ENCODE results near the gene MAML2.
"Not testable (repeated sequence)": the region's sequence is repeated elsewhere in the genome, so short reads cannot be mapped to it uniquely, and the experiment has no call there.

The MAML2 gene

DNA sequence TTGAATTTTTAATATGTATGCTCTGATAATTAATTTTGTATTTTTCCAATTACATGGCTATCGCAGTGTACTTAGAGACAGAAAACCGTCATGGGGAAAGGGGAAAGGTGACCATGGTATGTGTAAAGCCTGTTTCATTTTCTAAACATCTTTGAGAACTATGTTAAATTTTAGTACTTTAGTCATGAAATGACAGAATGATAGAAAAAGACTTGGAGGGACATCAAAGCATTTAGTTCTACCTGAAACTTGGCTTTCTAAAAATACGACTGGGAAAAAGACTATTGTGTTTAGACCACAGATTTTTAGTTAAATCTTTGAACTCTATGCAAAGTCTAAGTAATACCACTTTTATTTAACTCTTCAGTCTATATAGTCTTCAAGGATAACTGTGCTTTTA is 54.1 kb downstream of the MAML2 start:
- DNase-seq = no peak

DNA sequence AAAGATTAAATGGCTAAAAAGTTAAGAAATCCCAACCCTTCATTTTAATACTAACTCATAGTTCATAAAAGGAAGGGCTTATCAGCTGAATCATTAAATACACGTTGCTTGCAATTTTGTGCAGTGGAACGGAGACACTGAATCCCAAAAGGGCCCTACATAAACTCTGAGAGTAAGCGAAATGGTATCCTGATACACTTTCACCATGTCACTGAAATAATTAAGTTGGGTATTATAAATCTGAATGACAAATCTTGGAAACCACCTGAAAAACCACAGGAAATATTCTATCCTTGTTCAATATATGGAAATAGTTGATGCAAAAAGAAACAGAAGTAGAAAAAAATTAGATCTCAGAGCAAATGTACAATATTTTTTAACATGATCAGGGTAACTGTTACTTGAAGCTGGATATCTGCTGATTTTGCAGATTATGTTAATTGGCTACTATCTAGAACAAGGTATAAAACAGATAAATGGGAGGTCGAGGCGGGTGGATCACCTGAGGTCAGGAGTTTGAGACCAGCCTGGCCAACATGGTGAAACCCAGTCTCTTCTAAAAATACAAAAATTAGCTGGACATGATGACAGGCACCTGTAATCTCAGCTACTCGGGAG is 55.1 kb downstream of the MAML2 start:
- no peak for DNase-seq

DNA sequence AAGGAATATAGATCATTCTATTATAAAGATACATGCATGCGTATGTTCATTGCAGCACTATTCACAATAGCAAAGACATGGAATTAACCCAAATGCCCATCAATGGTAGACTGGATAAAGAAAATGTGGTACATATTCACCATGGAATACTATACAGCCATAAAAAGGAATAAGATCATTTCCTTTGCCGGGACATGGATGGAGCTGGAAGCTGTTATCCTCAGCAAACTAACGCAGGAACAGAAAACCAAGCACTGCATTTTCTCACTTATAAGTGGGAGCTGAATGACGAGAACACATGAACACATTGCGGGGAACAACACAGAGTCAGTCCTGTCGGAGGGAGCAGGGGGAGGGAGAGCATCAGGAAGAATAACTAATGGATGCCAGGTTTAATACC is 57.0 kb downstream of the MAML2 start:
- DNase-seq = not testable (repeated sequence)

DNA sequence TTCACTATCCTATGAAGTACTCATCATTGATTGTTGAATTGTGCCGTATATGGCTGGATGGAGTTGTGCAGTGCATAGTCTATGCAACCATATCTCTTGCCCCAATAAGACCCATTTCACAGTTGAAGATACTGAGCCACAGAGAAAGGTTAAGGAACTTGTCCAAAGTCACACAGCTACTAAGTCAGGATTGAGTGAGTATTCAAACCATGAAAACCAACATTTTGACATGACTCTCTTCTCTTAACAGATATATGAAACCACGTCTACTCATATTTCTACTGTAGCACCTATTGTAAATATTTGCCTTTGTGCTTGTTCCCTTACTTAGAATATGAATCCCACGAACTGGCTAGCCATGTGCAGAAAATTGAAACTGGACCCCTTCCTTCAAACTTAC is 58.1 kb downstream of the MAML2 start:
- no peak for DNase-seq

DNA sequence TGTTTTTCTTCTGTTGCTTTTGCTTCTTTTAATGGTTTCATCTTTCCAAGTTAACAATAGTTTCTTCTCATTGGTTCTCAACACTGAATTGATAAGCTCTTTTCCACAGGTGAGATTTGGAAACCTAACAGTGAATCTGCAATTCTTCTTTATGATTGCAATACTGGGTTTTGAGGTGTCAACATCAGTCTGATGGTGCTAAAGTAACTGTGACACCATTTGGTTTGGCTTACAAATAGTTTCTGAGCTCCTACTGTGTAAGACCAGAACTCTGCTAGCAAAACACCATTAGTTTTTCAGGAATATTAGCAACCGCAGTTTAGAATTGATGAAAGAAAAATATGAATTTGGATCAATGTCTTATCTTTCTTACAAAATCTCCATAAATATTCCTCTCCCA is 58.6 kb downstream of the MAML2 start:
- DNase-seq = no peak

DNA sequence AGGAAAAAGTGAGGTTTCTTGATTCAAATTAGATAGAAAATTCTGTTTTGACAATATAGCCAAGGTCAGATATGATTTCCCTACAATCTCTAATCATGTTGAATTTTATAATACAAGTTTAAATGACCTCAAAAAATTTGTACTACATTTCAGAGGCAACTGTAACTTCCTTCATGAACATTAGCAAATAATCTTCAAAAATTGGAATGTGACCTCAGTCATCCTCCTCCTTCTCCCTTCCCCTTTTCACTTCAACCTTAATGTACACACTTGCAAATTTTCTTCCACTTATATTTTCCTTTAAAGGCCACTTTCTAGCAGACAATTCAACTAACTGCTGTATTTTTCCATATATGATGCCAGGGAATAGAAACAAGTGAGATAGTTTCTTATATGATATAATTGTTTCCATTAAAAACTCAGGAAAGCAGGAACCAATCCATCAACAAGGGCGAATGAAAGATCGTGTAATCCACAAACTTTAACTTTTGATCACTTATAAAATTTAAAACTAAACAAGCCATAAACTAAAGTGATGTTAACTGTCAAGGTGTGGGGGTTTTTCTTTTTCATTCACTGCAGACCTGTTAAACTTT is 60.3 kb downstream of the MAML2 start:
- DNase-seq = no peak

DNA sequence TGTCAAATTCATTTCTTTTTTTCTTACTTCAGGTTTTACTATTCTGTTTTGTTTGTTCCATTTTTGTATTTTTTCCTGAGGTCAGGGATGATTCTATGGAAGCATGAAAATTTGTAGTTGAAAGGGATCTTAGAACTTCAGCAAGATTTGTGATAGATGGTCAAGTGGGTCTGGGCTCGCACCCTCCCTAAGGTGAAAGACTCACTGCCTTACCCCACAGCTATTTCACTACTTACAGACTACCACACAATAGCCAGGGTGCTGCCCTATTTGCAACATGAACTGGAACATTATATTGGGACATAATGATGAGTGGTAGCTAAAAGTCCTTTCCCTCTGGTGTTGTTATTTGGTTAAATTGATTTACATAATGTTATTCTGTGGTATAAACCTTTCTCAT is 62.6 kb downstream of the MAML2 start:
- DNase-seq = no peak

DNA sequence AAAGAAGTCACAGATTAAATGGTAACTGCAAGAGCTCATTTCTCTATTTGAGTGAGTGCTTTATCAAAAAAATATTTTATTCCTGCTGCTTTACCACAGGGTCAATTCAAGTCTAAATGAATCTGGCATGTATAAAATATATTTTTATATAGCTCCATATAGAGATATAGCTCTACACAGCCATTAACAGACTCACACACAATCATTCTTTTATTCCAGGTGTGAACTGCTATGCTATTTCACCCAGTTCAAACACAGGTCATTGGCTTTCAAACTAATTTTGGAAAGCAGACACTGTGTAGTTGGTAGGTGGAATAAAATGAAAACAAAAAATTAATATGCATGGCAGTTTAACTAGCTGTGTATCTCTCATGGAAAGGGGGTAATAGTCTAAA is 63.1 kb downstream of the MAML2 start:
- no peak for DNase-seq

DNA sequence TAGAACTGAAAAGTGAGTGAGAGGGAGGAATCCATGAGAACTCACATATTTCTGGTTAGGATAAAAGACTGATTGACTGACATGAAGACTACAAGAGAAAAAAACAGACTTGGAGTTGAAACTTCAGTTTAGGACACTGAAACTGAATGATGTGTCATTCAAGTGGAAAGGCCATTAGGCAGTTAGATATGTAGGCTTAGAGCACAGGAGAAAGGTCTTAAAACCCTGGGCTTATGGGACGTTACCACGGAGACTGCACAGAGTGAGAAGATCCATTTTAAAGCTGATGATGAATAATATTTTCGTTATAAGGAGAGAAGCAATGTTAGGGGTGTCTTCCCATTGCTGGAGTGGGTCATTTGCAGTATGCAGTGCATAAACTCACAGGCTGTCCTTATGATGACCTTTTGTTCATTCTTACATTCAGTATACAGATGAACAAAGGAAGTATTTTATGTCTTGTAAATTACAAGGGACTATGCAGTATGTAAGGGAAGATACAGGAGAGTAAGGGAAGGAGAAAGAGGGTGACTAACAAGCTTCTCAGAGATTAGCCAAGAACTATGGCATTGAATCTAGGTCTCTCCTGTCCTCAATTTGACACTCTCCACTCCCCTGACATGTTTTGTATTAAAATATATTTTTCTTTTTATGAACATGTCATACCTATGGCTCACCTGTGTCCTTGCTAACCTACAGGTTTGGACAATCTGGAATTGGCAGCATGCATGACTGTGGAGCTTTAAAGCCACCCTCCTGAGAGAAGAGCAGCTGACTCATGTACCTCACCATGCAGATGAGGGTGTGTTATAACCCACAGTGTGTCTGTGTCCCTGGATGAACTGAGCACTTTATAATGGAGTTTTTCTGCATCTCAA is 63.7 kb downstream of the MAML2 start:
- no peak for DNase-seq

DNA sequence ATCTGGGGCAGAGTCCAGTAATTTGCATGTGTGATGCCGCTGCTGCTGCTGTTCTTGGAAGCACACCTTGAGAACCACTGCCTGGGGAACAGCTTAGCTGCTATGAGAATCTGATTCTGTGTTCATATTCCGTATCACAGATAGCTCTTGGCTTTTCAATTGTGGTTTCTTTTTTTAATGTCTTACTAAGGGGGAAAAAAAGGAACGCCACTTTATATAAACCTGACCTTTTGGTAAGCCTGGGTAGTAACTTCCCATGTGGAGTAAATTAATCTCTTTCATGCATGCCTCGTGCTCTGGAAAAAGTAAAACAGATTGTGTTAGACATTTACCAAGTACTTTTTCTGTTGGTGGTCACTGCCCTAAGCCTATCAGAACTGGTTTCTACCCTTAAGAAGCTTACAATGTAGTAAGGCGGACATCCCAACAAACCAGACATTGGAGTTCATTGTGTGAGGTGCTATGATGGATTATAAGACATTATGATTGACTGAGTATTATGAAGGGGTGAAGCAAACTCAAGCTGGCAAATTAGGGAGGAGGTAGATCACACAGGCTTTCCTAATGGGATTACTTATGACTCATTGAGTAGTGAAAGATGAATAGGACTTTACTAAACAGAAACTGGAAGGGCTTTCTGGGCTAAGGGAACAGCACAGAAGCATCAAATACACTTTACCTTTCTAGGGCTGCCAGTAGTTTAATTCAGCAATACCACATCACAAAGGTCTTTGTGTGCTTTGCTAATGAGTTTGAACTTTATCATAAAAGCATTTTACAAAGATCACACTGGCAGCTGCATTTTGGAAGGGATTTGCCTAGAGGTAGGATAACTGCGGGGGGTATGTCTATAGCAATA is 64.7 kb downstream of the MAML2 start:
- DNase-seq = no peak

DNA sequence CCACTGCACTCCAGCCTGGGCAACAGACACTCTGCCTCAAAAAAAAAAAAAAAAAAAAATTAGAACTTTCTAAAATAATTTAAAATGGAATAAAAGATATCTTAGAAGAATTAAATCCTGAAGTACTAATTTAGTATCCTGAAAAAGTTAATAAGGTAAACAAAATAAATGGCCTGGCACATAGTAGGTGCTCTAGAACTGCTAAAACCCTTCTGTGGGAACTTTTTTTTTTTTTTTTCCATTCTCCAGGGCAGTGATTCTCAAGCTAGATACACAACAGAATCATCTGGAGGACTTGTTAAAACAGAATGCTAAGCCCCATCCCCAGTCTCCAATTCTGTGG is 65.3 kb downstream of the MAML2 start:
- no peak for DNase-seq

DNA sequence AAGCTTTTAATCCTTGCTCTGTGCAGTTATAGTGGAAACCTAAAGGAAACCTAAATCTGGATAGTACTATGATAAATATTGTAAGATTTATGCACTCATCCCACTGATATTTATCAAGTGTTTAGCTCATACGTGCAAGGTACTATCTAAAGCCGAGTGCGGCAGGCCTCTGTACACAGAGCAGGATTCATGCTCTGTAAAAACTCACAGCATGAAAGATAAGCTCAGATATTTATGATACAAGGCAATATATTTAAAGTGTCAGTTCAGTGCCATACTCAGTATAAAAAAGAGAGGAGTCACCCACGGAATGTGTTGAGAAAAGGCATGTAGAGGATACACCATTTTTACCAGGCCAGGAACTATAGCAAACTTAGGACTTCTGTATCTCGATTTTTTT is 66.2 kb downstream of the MAML2 start:
- no peak for DNase-seq

DNA sequence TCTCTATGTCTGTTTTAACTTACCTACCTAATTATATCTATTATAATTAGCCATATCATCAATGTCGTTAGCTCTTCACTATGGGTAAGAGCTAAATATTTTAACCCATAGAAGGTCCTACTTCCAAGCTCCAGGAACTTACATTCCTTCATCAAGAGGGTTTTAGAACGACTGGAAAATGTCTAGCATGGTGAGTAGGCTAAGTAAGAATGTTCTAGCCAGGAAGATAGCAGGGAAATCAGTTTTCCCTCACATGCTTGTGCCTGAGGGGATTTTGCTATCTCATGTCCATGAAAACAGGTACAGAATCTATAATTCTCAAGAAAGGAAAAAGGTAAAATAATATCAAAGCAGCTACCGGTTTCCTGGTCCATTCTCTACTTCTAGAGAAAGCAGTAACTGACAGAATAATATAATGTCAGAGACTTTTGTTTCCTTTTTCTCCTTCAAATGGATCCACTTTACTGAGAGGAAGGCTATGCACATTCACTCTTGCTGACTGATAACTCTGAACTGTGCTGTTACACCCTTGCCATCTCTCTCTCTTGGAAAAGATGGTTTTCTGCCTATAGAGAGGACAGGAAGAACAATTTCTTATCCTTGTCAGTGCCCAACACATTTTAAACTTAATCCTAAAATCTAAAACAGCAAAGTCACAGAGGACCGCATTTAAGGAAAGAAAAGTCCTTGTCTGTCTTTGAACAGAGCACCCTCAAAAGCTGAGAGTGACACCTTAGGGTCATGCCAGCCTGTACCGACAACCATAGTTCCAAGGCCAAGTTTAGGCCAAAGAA is 67.0 kb downstream of the MAML2 start:
- no peak for DNase-seq

DNA sequence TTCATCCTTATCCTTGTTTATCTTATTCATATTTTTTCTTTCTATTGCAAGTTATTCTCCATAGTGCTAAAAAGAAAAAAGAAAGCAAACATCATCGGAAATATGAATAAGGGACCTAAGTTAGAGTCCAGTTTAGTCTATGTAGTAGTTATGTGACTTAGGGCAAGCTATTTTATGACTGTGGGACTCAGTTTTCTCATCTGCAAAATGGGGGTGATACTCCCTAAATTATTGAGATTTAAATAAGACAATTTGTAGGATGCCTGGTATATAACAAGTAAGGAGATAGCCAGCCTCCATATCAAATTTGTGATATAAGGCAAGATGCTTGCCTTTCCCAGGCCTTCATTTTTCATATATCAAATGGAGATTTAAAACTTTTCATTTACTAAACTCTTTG is 69.5 kb downstream of the MAML2 start:
- no peak for DNase-seq

DNA sequence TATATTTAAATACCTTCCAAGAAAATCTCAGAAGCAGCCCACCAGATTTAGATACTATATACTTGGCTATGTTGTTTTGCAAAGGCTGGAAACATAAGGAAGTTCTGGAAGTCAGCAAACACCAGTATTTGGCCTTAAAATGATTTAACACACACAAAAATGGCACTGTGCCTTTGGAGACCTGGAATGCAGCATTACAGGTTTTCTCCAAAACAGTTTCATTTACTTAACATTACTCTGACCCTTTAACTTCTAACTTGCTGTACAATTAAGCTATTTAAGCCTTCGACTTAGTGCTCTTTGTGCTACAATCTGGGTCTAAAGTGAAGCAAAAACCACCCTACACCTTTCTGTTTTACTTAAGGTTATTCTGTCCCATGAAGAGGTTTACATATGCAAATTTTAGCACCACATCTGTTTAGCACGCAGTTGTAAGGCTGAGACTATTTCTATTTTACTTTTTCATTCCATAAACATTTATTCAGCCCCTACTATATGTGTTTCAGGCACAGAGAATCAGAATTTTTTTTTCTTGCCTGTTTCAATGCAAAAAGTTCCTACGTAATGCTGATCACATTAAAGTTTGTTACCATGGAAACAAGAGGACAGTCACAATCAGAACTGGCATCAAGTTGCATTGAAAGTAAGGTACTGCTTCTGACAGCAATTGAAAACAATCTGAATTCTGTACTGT is 70.3 kb downstream of the MAML2 start:
- DNase-seq = no peak

DNA sequence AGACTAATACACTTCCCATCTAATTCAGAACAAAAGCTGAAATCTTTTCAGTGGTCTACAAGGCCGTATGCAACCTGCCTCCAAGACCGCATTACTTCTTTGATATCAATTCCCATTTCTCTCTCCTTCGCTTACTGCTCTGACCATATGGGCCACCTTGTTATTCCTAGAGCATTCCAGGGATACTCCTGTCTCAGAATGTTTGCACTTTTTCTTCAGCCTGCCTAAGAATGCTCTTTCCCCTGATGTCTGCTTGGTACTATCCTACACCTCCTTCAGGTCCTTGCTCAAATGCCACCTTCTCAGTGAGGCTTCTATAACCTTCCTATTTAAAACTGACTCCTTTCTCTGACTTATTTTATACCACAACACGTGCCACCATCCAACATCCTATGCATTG is 71.2 kb downstream of the MAML2 start:
- DNase-seq = no peak

DNA sequence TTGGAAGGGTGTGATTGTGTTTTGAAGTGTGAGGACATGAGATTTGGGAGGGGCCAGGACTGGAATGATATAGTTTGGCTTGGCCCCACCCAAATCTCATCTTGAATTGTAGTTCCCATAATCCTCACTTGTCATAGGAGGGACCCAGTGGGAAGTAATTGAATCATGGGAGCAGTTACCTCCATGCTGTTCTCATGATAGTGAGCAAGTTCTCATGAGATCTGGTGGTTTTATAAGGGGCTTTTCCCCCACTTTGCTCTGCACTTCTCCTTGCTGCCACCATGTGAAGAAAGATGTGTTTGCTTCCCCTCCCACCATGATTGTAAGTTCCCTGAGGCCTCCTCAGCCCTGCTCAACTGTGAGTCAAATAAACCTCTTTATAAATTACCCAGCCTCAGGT is 71.6 kb downstream of the MAML2 start:
- DNase-seq = not testable (repeated sequence)

DNA sequence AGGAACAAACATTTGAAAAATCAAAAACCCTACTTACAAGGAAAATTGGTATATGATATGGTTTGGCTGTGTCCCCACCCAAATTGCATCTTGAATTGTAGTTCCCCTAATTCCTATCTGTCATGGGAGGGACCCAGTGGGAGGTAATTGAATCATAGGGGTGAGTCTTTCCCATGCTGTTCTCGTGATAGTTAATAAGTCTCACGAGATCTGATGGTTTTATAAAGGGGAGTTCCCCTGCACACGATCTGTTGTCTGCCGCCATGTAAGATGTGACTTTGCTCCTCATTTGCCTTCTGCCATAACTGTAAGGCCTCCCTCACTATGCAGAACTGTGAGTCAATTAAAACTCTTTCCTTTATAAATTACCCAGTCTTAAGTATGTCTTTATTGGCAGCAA is 74.5 kb downstream of the MAML2 start:
- DNase-seq = not testable (repeated sequence)

DNA sequence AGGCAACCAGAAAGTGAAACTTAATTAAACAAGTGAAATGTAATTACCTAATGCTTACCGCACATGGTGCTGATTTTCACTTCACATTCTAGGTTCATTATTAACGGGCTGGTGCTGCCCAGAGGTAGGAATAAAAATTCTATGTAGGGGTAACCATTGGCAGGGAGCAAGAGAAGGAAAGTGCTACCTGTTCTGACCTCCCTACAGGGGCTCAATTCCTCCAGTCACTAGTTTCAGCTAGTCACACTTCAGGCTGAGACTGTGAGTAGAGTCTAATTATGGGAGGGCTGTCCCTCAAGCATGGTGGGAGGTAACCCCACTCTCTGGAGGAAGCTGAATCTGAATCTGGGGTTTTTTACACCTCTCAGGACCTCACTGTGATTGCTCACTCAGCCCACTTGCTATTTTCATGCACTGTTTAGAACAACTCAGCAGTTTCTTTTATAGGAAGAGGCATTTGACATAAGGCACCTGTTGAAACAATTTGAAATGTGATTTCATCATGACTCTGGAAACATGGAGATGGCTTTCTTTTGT is 75.4 kb downstream of the MAML2 start:
- DNase-seq = no peak

DNA sequence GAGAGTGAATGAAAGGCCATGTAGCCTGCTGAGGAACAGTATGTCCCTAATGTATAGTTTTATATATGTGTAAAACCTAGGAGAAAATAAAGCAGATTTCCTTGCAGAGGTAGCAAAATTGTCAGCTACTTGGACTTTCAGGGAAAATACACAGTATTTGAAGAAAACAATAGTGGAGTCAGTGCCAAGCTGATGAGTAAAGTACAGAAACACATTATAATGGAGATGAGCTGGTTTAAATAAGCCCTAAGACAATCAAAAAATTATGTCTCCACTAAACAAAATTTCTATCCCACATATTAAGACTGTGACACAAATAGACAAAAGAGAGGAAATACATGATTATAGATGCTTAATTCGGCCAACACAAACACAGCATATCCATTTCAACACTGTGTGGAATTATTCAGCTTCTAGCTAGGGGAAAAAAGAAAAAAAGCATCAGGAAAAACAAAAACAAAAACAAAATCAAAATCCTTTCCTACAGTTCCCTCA is 75.9 kb downstream of the MAML2 start:
- DNase-seq = no peak

DNA sequence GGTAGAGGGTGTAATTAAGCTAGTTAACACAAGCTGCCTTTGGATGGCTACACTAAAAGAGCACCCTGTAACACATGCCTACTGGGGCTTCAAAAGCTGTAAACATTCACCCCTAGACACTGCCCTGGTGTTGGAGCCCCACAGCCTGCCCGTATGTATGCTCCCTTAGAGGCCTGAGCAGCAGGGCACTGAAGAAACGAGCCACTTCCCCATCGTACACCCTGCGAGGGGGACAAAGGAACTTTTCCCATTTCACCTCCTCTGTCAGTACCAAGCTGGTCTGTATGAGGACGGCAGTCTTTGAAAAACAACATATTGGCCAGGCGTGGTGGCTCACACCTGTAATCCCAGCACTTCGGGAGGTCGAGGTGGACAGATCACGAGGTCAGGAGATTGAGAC is 77.0 kb downstream of the MAML2 start:
- DNase-seq = no peak
